Body of pancreas (tissue), 4 donors: ENCODE results near the gene EPOP.

Source experiments
- POLR2A ChIP-seq, 3 donors: fragments of 450-650 bp; IDR thresholded peaks; one replicate each; pipeline ENCODE4 v1.6.1; 2016; ENCODE audit warnings: antibody characterized with exemption in 3 of 3, mild to moderate bottlenecking in 2 of 3
- TF ChIP-seq, protein P1 (sequence below), 7 experiments: fragments of 450-650 bp in 4 of 7; fragments of 200-600 bp in 3 of 7; sonication (generic) in 3 of 7; IDR thresholded peaks; one replicate each; pipeline ENCODE4 v1.5.1; 2016 to 2019; ENCODE audit warnings: antibody characterized with exemption in 7 of 7

- TF ChIP-seq, protein P1, sequence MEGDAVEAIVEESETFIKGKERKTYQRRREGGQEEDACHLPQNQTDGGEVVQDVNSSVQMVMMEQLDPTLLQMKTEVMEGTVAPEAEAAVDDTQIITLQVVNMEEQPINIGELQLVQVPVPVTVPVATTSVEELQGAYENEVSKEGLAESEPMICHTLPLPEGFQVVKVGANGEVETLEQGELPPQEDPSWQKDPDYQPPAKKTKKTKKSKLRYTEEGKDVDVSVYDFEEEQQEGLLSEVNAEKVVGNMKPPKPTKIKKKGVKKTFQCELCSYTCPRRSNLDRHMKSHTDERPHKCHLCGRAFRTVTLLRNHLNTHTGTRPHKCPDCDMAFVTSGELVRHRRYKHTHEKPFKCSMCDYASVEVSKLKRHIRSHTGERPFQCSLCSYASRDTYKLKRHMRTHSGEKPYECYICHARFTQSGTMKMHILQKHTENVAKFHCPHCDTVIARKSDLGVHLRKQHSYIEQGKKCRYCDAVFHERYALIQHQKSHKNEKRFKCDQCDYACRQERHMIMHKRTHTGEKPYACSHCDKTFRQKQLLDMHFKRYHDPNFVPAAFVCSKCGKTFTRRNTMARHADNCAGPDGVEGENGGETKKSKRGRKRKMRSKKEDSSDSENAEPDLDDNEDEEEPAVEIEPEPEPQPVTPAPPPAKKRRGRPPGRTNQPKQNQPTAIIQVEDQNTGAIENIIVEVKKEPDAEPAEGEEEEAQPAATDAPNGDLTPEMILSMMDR (IDR thresholded peaks at IDR 0.05) = no peak
- TF ChIP-seq POLR2A (IDR thresholded peaks at IDR 0.05) = no peak
These were observed 36.2 kb upstream of the EPOP start for GRCh38 chr17:38710985-38711384.
